HPDE6-E6E7 (cell line): ENCODE data around the gene PPP2CA.

Source experiments
- DNase-seq: peaks from one replicate; pipeline ENCODE4 v3.0.0; 2011; ENCODE audit warnings: missing footprints; ENCODE audit errors: extremely low spot score

The PPP2CA gene

DNA sequence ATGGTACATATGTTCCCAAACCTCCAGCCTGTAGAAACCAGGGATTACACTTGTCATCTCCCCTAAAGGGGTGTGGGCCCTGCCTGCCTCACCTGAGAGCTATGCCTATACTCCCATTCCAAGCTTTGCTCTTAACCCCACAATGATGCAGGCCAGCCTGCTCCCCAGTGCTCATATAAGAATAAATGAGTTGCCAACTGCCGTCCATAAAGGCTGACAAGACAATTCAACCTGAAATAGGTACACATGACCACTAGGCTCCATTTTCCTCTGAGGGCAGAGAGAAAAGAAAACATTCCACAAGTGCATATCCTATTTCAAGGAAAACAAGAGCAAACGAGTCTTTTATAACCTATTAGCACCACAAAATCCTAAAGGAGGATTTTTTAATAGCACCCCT, 77.6 kb downstream of the PPP2CA start:
- DNase-seq = no peak

DNA sequence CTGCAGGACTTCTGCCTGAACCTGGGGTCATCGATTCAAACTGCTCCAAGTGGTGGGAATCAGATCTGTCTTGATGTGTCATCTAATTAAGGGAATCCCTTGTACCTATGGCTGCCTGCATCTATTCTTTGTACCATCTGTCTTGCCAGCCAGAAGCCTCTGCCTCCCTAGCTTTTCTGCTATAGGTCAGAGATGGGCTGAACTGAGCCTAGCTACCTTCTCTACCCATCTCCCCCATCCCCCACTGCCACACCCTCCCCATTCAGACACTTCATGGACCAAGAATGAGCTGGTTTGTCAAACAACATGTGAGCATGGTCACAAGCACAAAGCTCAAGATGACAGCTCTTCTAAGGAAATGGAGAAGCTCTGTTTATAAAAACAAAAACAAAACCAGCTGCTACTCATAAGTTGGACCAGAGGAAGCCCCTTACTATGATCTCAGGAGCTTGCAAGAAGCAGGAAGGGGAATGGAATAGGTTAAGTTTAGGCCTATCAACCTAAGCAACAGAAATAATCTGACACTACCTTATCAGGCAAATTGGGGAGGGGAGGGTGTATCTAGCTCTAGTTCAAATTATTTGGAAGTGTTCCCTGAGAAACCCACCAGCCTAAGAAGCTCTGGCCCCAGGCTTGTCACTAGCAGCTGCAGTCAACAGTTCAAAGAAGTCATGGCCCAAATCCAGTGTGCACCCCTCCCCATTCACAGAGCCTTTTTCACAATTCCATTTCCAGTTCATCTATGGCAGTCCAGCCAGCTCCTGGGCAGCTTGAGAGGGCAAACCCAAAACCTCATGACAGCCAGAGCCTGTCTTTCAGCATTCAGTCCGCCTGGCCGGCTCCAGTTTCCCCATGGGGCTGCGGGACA, 79.0 kb downstream of the PPP2CA start:
- DNase-seq = no peak

DNA sequence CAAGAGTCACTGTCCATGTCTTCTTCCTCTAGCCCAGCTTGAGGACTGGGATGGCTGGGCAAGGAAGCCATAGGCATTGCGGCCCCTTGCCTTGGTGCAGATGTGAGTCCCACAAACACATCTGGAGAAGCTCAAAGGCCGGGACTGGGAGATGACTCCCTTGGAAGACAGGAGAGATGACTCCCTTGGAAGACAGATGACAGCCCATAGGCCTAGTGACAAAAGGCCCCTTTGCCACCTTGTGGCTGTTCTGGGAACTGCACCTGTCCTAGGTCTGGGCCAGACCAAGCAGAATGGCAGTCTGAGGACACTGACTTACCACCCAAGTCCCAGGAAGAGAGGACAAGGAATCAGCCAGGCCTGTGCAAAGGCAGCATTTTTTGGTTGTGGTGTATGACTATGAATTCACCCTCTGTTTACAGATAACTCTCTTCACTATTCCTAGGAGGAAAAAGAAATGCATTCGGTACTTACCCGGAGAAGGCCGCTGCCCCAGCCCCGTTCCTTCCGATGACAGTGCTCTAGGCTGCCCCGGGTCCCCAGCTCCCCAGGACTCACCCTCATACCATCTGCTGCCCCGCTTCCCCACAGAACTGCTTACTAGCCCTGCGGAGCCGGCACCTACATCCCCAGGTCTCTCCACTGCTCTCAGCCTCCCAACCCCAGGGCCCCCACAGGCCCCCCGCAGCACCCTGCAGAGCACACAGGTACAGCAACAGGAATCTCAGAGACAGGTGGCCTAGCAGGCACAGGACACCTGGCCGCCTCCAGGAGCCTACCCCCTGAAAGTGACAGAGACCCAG, 79.9 kb downstream of the PPP2CA start:
- peak; percentile 70 for DNase-seq

DNA sequence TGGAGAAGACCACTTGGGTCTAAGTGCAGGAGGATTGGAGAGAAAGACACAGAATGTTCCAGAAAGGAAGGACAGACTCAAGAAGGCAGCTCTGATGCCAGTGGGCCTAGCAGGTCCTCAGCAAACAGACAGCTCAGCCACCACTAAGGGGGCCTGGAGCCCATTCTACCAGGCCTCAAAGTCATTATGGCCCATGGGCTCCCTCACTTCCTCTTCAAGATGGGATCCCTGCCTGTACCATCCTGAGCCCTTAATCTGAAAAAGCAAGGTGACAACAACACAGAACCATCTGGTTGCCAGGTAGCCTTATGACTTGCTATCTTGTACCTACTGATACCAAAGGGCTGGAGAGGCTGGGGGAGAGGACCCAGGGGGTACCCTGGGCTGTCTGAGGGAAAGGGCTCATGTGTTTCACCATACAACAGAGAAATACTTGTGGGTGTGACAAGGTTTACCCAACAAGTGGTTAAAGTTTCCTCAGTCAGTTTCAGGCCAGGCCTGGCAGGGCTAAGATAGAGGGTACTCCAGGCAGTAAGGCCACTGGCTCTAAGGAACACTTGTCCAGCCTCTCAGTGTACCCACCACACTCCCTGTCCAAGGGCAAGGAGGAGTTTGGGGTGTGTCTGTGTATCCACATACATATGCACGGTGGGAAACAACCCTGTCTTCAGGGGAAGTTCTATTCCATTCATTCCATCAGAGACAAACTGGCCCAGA, 80.7 kb downstream of the PPP2CA start:
- DNase-seq = no peak
